CD14-positive monocyte (primary cell): Measurements from ENCODE around the gene BUB3. TPM values are rescaled to one million over a fixed set of nuclear protein-coding genes. Genes with fewer than 3 reads are reported as not detected.
"Not testable (repeated sequence)": the region's sequence is repeated elsewhere in the genome, so short reads cannot be mapped to it uniquely, and the experiment has no call there.

Experiments used
- DNase-seq, 3 donors: peaks; one replicate each; pipeline ENCODE4 v3.0.0-alpha.2; 2011 to 2022
- H2AFZ ChIP-seq: 2 replicates; pipeline ENCODE4 v1.6.0; 2012; ENCODE audit warnings: mild to moderate bottlenecking, low read depth, low read length, inconsistent platforms; ENCODE audit not compliant: insufficient read depth, poor library complexity, severe bottlenecking
- H3K27ac ChIP-seq, 2 donors: 1 replicate in 1 of 2; 2 replicates in 1 of 2; pipeline ENCODE4 v1.5.1; 2012 to 2013; ENCODE audit warnings: low read length in 2 of 2, control low read depth in 1 of 2, inconsistent platforms in 1 of 2, low read depth in 1 of 2, mild to moderate bottlenecking in 1 of 2
- H3K27me3 ChIP-seq, 2 donors: one replicate each; pipeline versions ENCODE4 v1.6.0 to v1.6.1; 2011 to 2013; ENCODE audit warnings: low read length in 2 of 2; ENCODE audit not compliant: control insufficient read depth in 2 of 2, insufficient read depth in 2 of 2
- H3K36me3 ChIP-seq, 2 donors: replicated peaks in 1 of 2; 1 replicate in 1 of 2; 2 replicates in 1 of 2; pipeline versions ENCODE4 v1.5.1 to v1.6.1; 2012 to 2013; ENCODE audit warnings: low read length in 2 of 2, control low read depth in 1 of 2, inconsistent platforms in 1 of 2, mild to moderate bottlenecking in 1 of 2; ENCODE audit not compliant: insufficient read depth in 2 of 2, control insufficient read depth in 1 of 2
- H3K4me1 ChIP-seq, 2 donors: 1 replicate in 1 of 2; 2 replicates in 1 of 2; pipeline versions ENCODE4 v1.5.1 to v1.6.1; 2012 to 2013; ENCODE audit warnings: low read length in 2 of 2, control low read depth in 1 of 2, inconsistent platforms in 1 of 2, mild to moderate bottlenecking in 1 of 2, moderate library complexity in 1 of 2; ENCODE audit not compliant: insufficient read depth in 2 of 2, control insufficient read depth in 1 of 2
- H3K4me2 ChIP-seq: replicated peaks from 2 replicates; pipeline ENCODE3; 2012; ENCODE audit warnings: low read length, moderate library complexity, mild to moderate bottlenecking; ENCODE audit not compliant: poor library complexity, severe bottlenecking; ENCODE audit errors: extremely low read depth
- H3K4me3 ChIP-seq, 3 experiments: fragments of 200-600 bp in 1 of 3; sonication (generic) in 1 of 3; replicated peaks in 1 of 3; 1 replicate in 2 of 3; 2 replicates in 1 of 3; pipeline ENCODE4 v1.5.1; 2011 to 2013; ENCODE audit warnings: low read length in 3 of 3, mild to moderate bottlenecking in 3 of 3, control low read depth in 2 of 3, low read depth in 2 of 3, inconsistent platforms in 1 of 3, moderate library complexity in 1 of 3
- H3K79me2 ChIP-seq: 2 replicates; pipeline ENCODE4 v1.6.0; 2012; ENCODE audit warnings: mild to moderate bottlenecking, control low read depth, inconsistent platforms, low read length, moderate library complexity; ENCODE audit not compliant: insufficient read depth
- H3K9ac ChIP-seq: 2 replicates; pipeline ENCODE4 v1.6.0; 2017; ENCODE audit warnings: low read length, mild to moderate bottlenecking; ENCODE audit not compliant: insufficient read depth, poor library complexity, severe bottlenecking
- H3K9me3 ChIP-seq, 2 donors: replicated peaks in 1 of 2; 1 replicate in 1 of 2; 2 replicates in 1 of 2; pipeline versions ENCODE4 v1.5.1 to v1.6.1; 2012 to 2013; ENCODE audit warnings: low read length in 2 of 2, control low read depth in 1 of 2; ENCODE audit not compliant: control insufficient read depth in 1 of 2, insufficient read depth in 1 of 2
- H4K20me1 ChIP-seq: 2 replicates; pipeline ENCODE4 v1.6.0; 2012; ENCODE audit warnings: mild to moderate bottlenecking, low read length, control low read depth, moderate library complexity; ENCODE audit not compliant: insufficient read depth
- H3K27ac Mint-ChIP-seq, 7 donors: one replicate each; pipeline ENCODE4 v1.8.0; 2020; ENCODE audit warnings: mild to moderate bottlenecking in 7 of 7, mixed read lengths in 7 of 7, moderate library complexity in 6 of 7, inconsistent platforms in 2 of 7
- H3K27me3 Mint-ChIP-seq, 3 donors: one replicate each; pipeline ENCODE4 v1.8.0; 2021 to 2022; ENCODE audit warnings: low read depth in 3 of 3, mild to moderate bottlenecking in 3 of 3, mixed read lengths in 3 of 3, moderate library complexity in 3 of 3, inconsistent platforms in 1 of 3
- H3K36me3 Mint-ChIP-seq, 2 donors: one replicate each; pipeline ENCODE4 v1.8.0; 2020; ENCODE audit warnings: mixed read lengths in 2 of 2, inconsistent platforms in 1 of 2, mild to moderate bottlenecking in 1 of 2
- H3K4me1 Mint-ChIP-seq: one replicate; pipeline ENCODE4 v1.8.0; 2020; ENCODE audit warnings: mild to moderate bottlenecking, mixed read lengths
- H3K4me3 Mint-ChIP-seq, 2 donors: one replicate each; pipeline ENCODE4 v1.8.0; 2020; ENCODE audit warnings: mild to moderate bottlenecking in 2 of 2, mixed read lengths in 2 of 2, moderate library complexity in 1 of 2
- H3K9me3 Mint-ChIP-seq, 7 donors: one replicate each; pipeline ENCODE4 v1.8.0; 2020 to 2022; ENCODE audit warnings: mixed read lengths in 7 of 7, mild to moderate bottlenecking in 6 of 7, moderate library complexity in 6 of 7, inconsistent platforms in 2 of 7
- WGBS: methylation state at CpG from one replicate; pipeline ENCODE4 v1.1.5; 2013; ENCODE audit warnings: missing lambda C conversion rate; ENCODE audit not compliant: insufficient coverage; 5-methylcytosine and 5-hydroxymethylcytosine counted together
- intact Hi-C, 2 donors: fragments of 100-400 bp; cut with micrococcal nuclease; formaldehyde crosslinking; loops; one replicate each; pipeline versions ENCODE4 v1.15.0 to v1.15.1; 2023
- polyA plus RNA-seq, 3 donors: library from polyadenylated mRNA; depleted of rRNA in 1 of 3; unstranded in 2 of 3; stranded (reverse) in 1 of 3; fragments of 300-500 nt in 2 of 3; fragments of >200 nt in 1 of 3; fragmentation: Illumina TruSeq in 2 of 3; gene quantifications; 1 replicate in 2 of 3; 2 replicates in 1 of 3; pipeline ENCODE4 v1.2.3, GENCODE V29; 2012 to 2021
- TF ChIP-seq, protein P1 (sequence below): fragments of 200-600 bp; IDR thresholded peaks from one replicate; pipeline ENCODE4 v1.8.0; 2022; ENCODE audit warnings: antibody characterized with exemption, mild to moderate bottlenecking

The BUB3 gene
- polyA plus RNA-seq, 3 donors, result 61.2 to 96.4 (median 80.4) TPM

DNA sequence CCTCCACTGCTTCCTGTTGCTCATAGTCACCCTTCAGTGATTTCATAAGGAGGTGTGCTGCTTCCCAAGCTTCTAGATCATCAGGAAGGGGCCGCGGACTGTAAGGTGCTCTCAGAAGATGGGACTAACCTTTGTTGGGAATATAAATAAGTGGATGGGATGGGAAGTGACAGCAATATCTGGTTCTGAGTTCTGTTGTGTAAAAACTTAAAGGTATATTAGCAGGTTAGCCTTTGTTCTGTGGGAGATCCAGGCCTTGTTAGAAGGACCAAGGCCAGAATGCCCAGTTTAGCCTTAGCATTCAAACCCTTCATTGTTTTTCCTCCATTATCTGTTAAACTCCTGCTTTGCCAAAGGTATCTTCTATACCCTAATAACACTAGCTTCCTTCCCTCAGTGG, 12.4 kb downstream of the BUB3 start:
- H3K36me3 ChIP-seq, result peaks cover 70 to 94% of the 10 kb centered on the region in 2 donors
- H3K27me3 ChIP-seq, result no peaks in the 10 kb centered on the region
- Mint-ChIP-seq H3K36me3 (peaks cover 70 to 90% of the 10 kb centered on the region in 2 donors), H3K27me3 (peaks cover 0 to 2% (median 0%) of the 10 kb centered on the region in 3 donors), H3K4me3 (no peak overlapping the region), H3K4me1 (no peaks in the 10 kb centered on the region), H3K9me3 (no peaks in the 10 kb centered on the region), H3K27ac (peak overlapping the region in 1 of 7 donors; percentile 23)
- H3K4me3 ChIP-seq, result no peak overlapping the region
- no peak overlapping the region for H3K27ac ChIP-seq
- DNase-seq, result no peak
- WGBS, result no CpG with 5 or more reads among the region's 2 CpGs
- peaks cover 32% of the 10 kb centered on the region for H3K79me2 ChIP-seq
- H3K4me1 ChIP-seq, result no peaks in the 10 kb centered on the region
- peaks cover 9% of the 10 kb centered on the region for H4K20me1 ChIP-seq
- TF ChIP-seq, protein P1, sequence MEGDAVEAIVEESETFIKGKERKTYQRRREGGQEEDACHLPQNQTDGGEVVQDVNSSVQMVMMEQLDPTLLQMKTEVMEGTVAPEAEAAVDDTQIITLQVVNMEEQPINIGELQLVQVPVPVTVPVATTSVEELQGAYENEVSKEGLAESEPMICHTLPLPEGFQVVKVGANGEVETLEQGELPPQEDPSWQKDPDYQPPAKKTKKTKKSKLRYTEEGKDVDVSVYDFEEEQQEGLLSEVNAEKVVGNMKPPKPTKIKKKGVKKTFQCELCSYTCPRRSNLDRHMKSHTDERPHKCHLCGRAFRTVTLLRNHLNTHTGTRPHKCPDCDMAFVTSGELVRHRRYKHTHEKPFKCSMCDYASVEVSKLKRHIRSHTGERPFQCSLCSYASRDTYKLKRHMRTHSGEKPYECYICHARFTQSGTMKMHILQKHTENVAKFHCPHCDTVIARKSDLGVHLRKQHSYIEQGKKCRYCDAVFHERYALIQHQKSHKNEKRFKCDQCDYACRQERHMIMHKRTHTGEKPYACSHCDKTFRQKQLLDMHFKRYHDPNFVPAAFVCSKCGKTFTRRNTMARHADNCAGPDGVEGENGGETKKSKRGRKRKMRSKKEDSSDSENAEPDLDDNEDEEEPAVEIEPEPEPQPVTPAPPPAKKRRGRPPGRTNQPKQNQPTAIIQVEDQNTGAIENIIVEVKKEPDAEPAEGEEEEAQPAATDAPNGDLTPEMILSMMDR, result no peak
- no peak overlapping the region for H2AFZ ChIP-seq
- intact Hi-C loops, result no loop called here
- H3K4me2 ChIP-seq, result no peak overlapping the region
- H3K9me3 ChIP-seq, result no peaks in the 10 kb centered on the region
- no peak overlapping the region for H3K9ac ChIP-seq

DNA sequence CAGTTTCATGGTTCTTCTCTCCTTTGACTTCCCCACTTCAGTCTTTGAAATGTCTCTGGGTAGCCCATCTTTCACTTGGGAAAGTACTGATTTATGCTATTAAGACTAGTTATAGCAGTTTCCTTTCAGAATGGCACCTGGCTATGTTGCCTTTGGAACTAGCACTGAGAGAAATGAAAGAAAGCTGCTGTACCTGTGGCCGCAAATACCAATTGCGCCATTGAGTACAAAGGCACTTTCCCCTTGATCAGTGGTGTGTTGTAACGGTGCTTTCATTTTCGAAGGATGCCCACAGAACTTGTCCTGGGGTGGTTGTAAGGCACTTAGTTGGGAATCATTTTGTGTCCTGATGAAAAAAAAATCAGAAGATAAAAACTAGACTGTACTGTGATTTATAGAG, 16.8 kb downstream of the BUB3 start:
- H2AFZ ChIP-seq, result no peak overlapping the region
- TF ChIP-seq, protein P1, result no peak
- Mint-ChIP-seq H3K4me1 (no peaks in the 10 kb centered on the region), H3K9me3 (peaks cover 0 to 5% (median 0%) of the 10 kb centered on the region in 7 donors), H3K36me3 (peaks cover 61 to 81% of the 10 kb centered on the region in 2 donors), H3K27ac (peak overlapping the region in 1 of 7 donors; percentile 9), H3K27me3 (peaks cover 0 to 2% (median 0%) of the 10 kb centered on the region in 3 donors), H3K4me3 (no peak overlapping the region)
- no peak overlapping the region for H3K4me2 ChIP-seq
- H3K27me3 ChIP-seq, result no peaks in the 10 kb centered on the region
- peaks cover 8% of the 10 kb centered on the region for H3K79me2 ChIP-seq
- no peak for DNase-seq
- no peaks in the 10 kb centered on the region for H3K4me1 ChIP-seq
- H3K9me3 ChIP-seq, result no peaks in the 10 kb centered on the region
- H3K4me3 ChIP-seq, result no peak overlapping the region
- WGBS, result 88% methylated on average over 2 of the region's 4 CpGs
- H4K20me1 ChIP-seq, result peaks cover 3% of the 10 kb centered on the region
- H3K27ac ChIP-seq, result no peak overlapping the region
- H3K36me3 ChIP-seq, result peaks cover 29 to 82% of the 10 kb centered on the region in 2 donors
- H3K9ac ChIP-seq, result no peak overlapping the region
- intact Hi-C loops, result no loop called here

DNA sequence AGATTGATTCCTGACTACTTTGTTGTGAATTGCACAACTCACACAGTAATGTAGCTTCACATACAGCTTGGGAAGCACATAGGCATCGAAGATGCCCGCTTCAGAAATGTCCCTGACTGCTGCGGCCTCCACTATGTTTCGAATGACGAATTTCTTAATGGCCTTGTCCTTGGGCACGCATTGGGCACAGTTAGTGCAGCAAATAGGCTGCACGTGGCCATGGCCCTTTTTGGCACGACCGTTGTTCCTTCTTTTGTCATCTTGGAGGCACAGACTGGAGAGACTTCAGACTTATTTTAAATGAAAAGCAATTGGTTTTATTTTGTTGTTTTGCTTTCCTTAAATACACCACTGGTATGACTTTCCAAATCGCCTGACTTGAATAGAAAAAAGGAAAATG, 17.4 kb downstream of the BUB3 start:
- H3K9ac ChIP-seq, H3K9me3 Mint-ChIP-seq, H3K4me3 ChIP-seq, H3K4me3 Mint-ChIP-seq, H3K4me1 ChIP-seq, H3K9me3 ChIP-seq, H3K79me2 ChIP-seq, H4K20me1 ChIP-seq, H3K27me3 ChIP-seq, intact Hi-C loops, H3K27me3 Mint-ChIP-seq, H3K27ac Mint-ChIP-seq, H3K4me1 Mint-ChIP-seq, H3K27ac ChIP-seq, H2AFZ ChIP-seq, DNase-seq, H3K4me2 ChIP-seq: not testable (repeated sequence)
- WGBS, result 100% methylated on average over 9 of the region's 10 CpGs
- peaks cover 61 to 81% of the 10 kb centered on the region in 2 donors for H3K36me3 Mint-ChIP-seq
- H3K36me3 ChIP-seq, result peaks cover 23 to 82% of the 10 kb centered on the region in 2 donors
